ENCODE data around the gene FAM184B.

DNA sequence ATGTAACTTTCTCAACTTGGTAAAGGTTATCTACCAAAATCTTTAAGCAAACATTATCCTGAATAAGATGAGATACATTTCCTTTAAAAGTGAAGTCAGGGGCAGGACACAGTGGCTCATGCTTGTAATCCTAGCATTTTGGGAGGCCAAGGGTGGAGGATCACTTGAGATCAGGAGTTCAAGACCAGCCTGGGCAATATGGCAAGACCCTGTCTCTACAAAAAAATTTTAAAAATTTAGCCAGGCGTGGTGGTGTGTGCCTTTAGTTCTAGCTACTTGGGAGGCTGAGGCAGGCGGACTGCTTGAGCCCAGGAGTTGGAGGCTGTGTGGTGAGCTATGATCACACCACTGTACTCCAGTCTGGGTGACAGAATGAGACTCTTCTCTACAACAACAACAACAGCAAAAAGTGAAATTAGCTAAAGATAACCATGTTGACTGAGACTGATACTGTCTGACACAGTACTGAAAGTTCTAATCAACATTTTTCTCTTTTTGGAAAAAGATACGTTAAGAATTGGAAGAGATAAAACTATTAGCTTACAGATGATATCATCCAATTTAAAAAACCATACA is 24.2 kb upstream of the FAM184B start:
- TF ChIP-seq, protein P1, sequence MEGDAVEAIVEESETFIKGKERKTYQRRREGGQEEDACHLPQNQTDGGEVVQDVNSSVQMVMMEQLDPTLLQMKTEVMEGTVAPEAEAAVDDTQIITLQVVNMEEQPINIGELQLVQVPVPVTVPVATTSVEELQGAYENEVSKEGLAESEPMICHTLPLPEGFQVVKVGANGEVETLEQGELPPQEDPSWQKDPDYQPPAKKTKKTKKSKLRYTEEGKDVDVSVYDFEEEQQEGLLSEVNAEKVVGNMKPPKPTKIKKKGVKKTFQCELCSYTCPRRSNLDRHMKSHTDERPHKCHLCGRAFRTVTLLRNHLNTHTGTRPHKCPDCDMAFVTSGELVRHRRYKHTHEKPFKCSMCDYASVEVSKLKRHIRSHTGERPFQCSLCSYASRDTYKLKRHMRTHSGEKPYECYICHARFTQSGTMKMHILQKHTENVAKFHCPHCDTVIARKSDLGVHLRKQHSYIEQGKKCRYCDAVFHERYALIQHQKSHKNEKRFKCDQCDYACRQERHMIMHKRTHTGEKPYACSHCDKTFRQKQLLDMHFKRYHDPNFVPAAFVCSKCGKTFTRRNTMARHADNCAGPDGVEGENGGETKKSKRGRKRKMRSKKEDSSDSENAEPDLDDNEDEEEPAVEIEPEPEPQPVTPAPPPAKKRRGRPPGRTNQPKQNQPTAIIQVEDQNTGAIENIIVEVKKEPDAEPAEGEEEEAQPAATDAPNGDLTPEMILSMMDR (IDR thresholded peaks at IDR 0.05): no peak
- no peak for TF ChIP-seq POLR2AphosphoS5 (IDR thresholded peaks at IDR 0.05; ENCODE audit: insufficient read depth in 1 of 2, low read depth in 1 of 2)
- TF ChIP-seq POLR2A (IDR thresholded peaks at IDR 0.05): no peak

All from vagina (tissue), 2 donors.